HG03457 (cell line): ENCODE results near the gene DNPH1.

Experiments used
- ATAC-seq: cut with Tn5 transposase; IDR thresholded peaks from one replicate; pipeline ENCODE4 v1.9.1; 2021; ENCODE audit warnings: moderate number of reproducible peaks; ENCODE audit not compliant: unreplicated experiment

The DNPH1 gene

DNA sequence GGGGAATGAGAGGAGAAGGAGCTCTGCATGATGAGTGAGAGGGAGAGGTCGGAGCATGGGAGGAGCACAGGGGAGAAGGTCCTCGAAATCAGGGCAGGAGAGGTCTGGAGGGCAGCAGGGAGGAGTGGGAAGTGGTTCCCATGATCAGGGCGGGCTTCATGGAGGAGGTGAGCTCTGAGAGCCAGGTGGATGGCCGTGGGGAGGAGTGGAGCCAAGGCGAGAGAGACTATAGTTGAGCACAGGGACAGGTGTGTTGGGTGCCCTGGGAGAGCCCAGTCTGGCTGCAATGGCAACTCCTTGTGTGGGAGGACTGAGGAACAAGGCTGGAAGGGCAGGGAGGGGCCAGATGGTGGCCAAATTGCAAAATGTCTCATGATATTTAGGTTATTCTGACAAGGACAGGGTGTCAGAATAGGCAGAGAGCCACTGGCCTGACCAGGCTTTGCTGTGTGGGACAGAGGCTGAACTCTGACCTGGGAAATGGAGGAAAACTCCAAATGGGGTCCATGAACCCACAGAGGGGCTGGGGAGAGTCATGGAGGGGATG is 35.4 kb upstream of the DNPH1 start:
- no peak for ATAC-seq

DNA sequence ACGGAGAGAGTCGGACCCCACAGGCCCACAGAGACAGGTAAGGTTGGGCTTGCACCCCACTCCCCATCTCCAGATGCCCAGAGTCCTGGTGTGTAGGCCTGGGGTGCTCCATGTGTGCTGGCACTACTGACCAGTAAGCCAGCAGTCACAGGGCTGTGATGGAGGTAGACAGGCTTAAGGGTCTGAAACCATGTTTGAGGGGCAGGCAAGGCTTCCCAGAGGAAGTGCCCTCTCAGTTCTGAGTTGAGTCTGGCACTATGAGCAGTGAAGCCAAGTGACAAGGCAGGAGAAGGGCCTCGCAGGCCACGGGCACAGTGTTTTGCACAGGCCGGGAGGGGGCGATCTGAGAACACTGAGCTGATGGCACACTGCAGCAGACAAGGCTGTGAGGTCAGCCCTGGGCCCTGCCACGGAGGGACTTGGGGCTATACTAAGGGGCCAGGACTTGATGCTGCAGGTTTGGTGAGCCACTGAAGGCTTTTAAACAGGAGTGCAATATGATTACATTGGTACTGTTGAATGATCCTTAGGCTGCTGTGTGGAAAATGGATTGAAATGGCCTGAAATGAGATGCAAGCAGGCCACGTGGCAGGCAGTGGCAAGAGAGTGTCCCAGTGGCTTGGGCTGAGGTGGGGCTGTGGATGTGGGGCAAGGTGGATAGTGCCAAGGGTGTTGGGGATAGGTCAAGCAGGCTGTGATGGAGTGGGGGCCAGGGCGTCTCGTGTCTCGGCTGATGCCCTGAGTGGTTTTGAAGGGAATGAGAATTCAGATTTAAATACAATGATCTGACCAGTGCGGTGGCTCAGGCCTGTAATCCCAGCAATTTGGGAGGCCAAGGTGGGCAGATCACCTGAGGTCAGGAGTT is 34.3 kb upstream of the DNPH1 start:
- ATAC-seq = no peak

DNA sequence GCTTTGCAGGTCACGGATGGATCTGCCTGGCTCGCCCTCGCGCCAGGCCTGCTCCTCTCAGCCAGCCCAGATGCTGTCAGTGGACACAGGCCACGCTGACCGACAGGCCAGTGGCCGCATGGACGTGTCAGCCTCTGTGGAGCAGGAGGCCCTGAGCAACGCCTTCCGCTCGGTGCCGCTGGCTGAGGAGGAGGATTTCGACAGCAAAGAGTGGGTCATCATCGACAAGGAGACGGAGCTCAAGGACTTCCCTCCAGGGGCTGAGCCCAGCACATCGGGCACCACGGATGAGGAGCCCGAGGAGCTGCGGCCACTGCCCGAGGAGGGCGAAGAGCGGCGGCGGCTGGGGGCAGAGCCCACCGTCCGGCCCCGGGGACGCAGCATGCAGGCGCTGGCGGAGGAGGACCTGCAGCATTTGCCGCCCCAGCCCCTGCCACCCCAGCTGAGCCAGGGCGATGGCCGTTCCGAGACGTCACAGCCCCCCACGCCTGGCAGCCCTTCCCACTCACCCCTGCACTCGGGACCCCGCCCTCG is 33.6 kb upstream of the DNPH1 start:
- no peak for ATAC-seq

DNA sequence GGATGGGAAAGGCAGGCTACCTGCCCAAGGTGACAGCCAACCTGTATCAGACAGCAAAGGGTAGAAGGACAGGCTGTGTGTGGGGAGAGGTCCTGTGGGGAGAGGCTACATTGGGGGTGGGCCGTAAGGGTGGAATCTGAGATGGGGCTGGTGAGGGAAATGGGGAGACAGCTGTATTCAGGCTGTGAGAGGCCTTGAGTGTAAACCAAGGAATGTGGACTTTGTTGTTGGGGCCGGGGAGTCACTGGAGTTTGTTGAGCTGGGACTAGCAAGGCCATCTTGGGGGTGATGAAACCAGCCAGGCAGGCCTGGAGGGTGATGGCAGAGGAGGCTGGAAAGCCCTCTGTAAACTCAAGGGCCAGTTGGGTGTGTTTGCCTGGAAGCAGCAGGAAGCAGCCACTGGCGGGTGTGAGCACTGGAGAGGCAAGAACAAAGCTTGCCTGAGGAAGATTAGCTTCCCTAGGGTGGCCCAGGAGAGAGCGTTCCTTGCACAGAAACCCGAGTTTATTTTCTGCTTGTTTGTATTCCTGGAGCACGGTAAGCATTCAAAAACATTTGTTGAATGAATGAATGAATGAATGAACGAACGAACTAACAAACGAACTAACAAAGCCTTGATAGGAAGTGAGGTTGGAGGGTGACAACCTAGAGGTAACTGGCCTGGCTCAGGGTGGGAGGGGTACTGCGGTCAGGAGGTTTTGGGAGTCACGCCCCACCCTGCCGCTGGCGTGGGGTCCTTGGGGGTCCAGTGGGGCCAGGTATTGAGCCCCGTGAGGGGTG is 32.9 kb upstream of the DNPH1 start:
- ATAC-seq = no peak

DNA sequence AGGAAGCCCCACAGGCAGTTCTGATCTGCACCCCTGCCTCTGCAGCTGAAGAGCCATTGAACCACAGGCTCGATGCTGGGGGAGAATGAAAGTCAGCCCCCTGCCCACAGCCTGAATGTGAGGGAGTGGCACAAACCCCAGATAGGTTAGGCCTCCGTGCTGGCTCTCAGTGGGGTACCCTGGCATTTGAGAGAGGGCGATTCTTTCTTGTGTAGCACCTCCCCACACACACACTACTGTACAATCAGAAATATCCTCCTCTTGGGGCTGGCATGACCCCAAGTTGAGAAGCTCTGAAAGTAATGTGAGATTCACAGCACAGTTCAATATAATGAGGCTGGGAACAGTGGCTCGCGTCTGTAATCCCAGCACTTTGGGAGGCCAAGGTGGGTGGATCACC is 31.9 kb upstream of the DNPH1 start:
- no peak for ATAC-seq

DNA sequence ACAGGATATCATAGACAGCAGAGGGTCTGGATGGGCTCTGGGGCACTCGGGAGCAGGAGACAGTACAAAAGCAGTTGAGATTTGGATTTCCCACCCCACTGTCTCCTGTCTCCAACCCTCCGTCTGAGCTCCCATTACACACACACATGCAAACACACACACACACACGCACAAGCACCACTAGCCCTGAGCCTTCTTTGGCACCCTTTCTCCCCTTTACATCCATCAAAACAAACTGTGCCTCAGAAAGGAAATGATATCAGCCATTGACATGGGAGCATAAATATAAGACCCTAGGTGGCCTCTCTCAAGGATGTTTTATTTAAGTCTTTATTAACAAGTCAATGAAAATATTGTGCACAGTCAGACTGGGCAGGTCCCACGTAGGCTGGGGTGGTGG is 31.5 kb upstream of the DNPH1 start:
- ATAC-seq = no peak

DNA sequence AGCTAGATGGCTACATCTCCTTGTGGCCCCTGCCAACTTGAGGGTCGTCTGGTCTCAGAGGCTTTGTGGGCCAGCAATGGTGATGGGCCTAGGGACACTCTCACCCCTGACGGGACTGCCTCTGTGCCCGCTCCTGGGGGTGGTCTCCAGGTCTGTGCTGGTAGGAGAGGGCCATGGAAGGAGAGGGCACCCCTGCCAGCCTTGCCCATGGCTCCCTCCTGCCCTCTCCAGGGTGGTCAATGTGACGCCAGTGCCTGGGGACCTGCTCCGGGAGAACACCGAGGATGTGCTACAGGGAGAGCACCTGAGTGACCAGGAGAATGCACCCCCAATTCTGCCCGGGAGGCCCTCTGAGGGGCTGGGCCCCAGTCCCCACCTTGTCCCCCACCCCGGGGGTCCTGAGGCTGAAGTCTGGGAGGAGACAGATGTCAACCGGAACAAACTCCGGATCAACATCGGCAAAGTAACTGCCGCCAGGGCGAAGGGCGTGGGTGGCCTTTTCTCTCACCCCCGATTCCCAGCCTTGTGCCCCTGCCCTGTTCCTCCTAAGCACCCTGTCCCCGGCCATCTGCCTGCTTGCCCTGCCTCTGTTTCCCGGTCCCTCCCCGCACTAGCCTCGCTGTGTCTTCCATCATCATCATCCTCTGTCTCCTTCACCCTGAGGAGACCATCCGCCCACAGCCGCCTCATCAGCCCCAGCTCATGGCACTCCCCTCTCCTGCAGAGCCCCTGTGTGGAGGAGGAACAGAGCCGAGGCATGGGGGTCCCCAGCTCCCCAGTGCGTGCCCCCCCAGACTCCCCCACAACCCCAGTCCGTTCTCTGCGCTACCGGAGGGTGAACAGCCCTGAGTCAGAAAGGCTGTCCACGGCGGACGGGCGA is 29.8 kb upstream of the DNPH1 start:
- no peak for ATAC-seq

DNA sequence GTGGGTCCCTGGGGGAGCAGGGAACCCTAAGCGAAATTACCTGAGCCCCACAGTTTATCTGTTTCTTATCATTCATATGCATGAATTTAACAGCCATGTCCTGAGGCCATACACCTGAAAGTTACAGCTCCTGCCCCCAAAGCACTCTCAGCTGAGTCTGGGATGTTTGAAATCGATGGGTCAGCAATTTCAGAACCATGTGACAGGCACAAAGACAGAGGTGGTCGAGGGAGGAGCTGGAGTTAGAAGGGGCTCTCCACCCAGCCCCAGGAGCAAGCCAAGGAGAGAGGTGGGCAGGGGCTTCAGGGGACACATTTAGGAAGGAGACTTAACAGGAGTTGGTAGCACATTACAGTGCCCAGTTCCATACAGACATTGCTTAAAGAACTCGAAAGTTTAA is 28.9 kb upstream of the DNPH1 start:
- ATAC-seq = no peak

DNA sequence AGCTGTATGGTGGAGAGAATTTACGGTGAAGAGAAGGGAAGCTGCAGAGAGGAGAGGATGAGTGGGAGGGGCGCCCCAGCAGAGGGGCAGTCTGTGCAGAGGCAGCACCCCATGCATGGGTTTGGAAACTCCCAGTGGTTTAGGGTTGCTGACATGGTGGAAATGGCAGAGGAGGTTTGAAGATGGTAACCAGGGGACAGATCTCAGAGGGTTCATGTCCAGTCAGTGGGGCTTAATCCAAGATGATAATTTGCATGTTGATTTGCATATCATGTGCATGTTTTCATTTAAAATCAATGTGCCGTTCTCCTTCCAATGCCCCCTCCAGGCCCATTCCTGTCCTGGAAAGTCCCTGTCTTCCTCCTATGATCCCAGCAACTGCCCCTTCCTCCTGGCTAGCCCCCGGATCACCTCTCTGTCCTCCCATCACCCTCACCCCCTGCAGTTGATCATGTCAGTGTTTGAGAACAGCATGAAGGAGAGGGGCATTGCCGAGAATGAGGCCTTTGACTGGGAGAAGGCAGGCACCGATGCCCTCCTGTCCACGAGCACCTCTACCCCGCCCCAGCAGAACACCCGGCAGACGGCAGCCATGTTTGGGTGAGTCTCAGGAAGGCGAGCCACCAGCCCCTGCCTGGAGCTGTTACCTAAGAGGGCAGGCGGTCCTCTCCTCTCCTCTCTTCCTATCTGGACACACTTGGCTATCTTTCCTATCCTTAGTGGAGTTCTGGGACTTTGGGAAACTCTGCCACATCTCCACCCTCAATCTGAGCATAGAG is 28.3 kb upstream of the DNPH1 start:
- ATAC-seq = no peak

DNA sequence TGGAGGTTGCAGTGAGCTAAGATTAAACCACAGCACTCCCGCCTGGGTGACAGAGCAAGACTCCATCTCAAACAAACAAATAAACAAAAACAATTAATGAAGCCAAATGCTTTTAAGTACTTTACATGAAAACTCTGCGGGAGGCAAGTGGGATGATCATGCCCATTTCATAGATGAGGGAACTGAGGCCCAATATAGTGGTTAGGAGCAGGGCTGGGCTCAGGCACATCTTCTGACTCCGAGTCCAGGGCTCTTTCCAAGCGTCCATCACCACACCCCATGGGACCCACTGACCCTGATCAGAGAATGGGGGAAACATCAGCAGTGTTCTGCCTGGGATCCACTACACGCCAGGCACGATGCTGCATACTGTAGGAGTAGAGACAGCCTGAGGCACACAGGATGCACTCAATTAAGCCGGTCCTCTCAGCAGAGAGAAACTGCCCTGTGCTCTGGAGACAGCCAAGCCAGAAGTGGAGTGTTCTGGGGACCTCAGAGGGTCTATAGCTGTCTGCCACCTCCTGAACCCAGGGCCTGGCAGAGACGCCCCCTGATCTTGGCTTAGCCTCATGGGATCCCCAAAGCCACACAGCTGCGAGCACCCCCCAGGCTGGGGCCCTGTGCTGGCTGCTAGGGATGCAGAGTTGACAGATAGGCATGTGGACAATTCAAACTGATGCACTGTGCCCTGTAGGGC is 27.5 kb upstream of the DNPH1 start:
- no peak for ATAC-seq

DNA sequence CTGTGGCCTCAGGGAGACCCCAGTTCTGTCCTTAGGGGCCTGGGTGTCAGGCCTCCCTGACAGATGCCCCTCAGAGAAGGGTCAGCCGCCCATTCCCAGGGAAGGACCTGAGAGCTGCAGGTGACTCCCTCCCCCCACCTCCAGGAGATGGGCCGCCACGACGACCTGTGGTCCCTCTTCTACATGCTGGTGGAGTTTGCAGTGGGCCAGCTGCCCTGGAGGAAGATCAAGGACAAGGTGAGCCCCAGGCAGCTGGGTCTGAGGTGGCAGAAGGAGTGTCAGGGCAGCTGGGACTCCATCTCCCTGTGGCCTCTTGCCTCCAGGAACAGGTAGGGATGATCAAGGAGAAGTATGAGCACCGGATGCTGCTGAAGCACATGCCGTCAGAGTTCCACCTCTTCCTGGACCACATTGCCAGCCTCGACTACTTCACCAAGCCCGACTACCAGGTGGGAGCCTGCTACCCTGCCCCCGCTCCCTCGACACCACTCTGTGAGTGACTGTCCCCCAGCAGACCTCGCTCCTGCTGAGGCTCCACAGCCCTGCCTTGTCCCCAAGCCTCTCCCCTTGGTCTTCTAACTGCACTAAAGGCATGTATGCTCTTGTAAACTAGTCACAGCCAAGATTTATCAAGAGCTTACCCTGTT is 26.2 kb upstream of the DNPH1 start:
- no peak for ATAC-seq

DNA sequence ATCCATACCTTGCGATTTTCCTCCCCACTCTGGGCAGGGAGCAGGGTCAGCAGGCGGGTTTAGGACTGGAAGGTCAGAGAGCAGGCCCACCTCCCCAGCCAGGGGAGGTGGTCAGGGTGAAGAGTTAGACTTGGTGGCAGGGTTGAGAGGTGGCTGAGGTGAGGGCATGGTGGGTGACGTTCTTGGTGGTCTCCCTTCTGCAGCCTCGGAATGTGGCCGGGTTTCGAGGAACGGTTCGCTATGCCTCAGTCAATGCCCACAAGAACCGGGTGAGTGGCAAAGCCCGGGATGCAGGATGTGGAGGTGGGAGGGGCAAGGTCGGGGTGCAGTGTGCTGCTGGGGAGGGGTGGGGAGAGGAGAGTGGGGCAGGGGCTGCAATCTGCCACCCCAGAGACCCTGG is 25.6 kb upstream of the DNPH1 start:
- no peak for ATAC-seq

DNA sequence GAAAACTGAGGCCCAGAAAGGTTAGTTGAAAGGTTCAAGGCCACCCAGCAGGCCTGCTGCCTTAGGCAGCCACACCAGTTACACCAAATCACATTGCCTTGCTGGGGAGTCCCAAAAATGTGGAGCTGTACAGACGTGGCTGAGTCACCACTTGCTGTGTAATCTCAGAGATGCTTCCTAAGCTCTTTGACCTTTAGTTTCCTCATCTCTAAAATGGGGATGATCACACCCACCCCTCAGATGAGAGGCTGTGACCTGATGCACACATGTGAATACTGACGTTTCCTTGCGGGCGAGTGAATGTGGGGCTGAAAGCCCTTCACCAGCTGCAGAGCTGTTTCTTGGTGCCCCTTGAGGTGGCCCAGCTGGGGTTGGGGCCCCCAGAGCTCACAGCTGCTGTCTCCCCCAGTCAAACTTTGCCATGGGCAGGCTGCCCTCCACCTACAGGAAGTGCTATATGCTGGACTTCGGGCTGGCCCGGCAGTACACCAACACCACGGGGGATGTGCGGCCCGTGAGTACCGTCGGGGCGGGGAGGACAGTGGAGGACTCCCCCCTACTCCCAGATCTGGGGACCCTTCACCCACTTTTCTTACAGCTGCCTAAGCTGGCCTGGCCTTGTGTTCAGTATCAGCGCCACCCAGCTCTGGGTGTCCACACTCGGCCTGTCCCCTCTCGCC is 25.0 kb upstream of the DNPH1 start:
- no peak for ATAC-seq

DNA sequence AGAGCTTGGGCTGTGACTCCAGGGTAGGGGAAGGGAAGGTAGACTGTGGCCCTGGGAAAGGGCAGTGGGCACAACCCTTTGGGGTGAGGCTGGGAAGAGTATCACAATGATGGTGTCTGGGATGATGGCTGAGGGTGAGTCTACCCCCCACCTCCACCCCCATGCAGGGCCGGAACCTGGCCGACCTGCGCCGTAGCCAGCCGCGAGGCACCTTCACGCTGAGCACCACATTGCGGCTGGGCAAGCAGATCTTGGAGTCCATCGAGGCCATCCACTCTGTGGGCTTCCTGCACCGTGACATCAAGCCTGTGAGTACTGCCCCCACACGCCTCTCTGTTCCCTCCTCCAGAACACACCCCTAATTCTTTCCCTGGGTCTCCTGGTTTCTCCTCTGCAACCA is 24.1 kb upstream of the DNPH1 start:
- ATAC-seq = no peak

DNA sequence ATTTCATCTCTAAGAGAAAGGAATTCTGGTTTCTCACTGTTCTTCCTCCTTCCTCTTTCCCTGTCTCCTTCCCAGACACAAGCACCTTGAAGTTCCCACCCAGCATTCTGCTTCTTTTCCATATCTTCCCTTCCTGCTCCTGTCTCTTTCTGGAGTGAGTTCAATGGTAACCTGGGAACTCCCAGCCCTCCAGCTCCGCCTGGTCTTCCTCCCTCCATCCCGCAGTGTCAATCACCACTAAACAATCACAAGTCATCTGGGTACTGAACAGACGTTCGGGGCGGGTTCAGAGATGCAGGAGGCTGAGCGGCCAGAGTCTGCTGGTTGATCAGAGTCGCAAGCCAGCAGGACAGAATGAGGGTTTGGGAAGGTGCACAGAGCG is 21.7 kb upstream of the DNPH1 start:
- ATAC-seq = no peak

DNA sequence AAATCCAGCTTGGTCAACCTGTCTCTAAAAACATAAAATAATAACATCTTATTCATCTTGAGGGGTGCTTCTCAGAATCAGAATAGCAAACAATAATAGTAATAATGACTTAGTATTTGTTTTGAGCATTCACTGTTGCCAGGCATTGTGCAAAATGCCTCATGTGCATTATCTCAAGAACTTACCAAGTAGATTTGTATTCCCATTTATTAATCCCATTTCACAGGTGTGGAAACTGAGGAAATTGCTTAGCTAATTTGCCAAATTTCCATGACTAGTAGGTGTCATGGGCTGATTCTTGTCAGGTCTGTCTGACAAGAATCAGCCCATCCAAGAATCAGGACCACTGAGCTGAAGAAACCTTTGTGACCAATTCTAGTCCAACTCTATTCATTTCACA is 19.5 kb upstream of the DNPH1 start:
- ATAC-seq = no peak

DNA sequence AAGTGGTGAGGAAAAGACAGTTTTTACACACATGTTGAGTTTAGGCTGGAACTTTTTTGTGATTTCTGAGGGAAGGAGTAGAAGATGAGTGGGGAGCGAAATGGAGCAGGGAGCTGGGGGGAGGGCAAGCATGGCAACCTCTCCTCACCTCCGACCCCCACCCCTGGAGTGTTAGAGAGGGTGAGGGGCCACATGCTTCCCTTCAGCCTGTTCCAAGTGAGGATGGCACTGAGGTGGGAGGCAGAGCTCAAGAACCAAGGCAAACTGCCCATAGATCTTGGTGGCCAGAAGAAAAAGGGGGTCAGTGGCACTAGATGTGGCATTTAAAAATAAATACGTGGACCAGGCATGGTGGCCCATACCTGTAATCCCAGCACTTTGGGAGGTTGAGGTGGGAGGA is 18.8 kb upstream of the DNPH1 start:
- no peak for ATAC-seq
